IPS DF 6.9 (cell line): Measurements from ENCODE around the gene CLSTN1.
"Not testable (repeated sequence)": the region's sequence is repeated elsewhere in the genome, so short reads cannot be mapped to it uniquely, and the experiment has no call there.

Experiments
- DNase-seq: peaks from one replicate; pipeline ENCODE4 v3.0.0-alpha.2; 2013; ENCODE audit warnings: low read depth, low spot score
- H3K27ac ChIP-seq: one replicate; pipeline ENCODE4 v1.5.1; 2013; ENCODE audit warnings: low read length, control low read depth
- H3K27me3 ChIP-seq: 2 replicates; pipeline ENCODE4 v1.6.1; 2013; ENCODE audit warnings: mild to moderate bottlenecking, low read length; ENCODE audit not compliant: control insufficient read depth, insufficient read depth
- H3K36me3 ChIP-seq: 2 replicates; pipeline ENCODE4 v1.6.1; 2013; ENCODE audit warnings: low read length; ENCODE audit not compliant: control insufficient read depth, insufficient read depth
- H3K4me1 ChIP-seq: 2 replicates; pipeline ENCODE4 v1.6.1; 2013; ENCODE audit warnings: low read length; ENCODE audit not compliant: control insufficient read depth, insufficient read depth
- H3K4me3 ChIP-seq: 2 replicates; pipeline ENCODE4 v1.5.1; 2013; ENCODE audit warnings: mild to moderate bottlenecking, low read length
- H3K9me3 ChIP-seq: 2 replicates; pipeline ENCODE4 v1.6.1; 2013; ENCODE audit warnings: low read length, inconsistent platforms; ENCODE audit not compliant: control insufficient read depth, insufficient read depth
- WGBS: extraction: QIAGEN DNeasy Blood & Tissue Kit; methylation state at CpG from one replicate; pipeline ENCODE4 v1.1.7; 2013; ENCODE audit warnings: mixed read lengths, missing lambda C conversion rate; ENCODE audit not compliant: insufficient read length, insufficient coverage; 5-methylcytosine and 5-hydroxymethylcytosine counted together

Gene CLSTN1

DNA sequence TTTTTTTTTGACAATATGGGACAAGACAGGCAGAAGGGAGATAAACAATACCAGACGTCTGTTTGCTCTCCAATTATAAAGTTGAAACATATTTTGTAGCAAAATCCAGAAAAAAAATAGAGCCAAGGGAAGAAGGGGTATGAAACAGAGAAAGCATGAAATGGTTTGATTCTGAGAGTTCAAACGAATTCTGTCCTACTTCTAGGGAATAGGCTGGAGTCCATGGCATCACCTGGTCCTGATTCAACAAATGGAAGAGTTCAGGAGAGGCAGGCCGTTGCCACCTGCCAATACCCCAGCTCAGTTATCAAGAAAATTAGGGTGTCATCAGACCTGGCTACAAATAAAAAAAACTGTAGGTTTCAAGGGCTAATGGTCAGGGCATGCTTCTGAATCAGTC lies 71.8 kb downstream of the CLSTN1 start:
- Histone ChIP-seq H3K9me3 (no peaks in the 10 kb centered on the region), H3K36me3 (peaks cover 16% of the 10 kb centered on the region; the same call in 1 of the 2 replicates), H3K27me3 (no peaks in the 10 kb centered on the region), H3K4me1 (no peaks in the 10 kb centered on the region), H3K4me3 (no peak overlapping the region), H3K27ac (no peak overlapping the region)
- WGBS: no CpG with 5 or more reads among the region's 3 CpGs
- no peak for DNase-seq

DNA sequence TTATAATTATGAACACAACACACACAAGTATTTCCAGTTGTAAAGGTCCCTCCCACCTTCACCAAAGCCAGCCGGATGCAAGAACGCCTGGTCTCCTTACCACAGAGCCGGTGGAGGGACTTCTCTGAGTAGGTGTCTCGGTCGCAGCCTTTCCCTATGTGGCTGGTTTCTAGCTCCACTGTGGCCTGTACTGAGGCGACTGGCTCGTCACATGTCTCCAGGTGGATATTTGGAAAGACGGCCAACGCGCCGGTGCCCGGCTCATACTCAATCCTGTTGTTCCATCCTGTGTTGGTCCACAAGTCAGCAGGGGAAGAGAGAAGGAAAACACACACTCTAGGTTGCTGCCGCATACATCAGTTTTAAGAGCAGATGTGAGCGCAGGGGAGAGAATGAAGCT lies 74.4 kb downstream of the CLSTN1 start:
- no CpG with 5 or more reads among the region's 14 CpGs for WGBS
- peaks cover 16% of the 10 kb centered on the region; the same call in 1 of the 2 replicates for H3K36me3 ChIP-seq
- no peak overlapping the region for H3K4me3 ChIP-seq
- H3K27ac ChIP-seq: no peak overlapping the region
- H3K27me3 ChIP-seq: no peaks in the 10 kb centered on the region
- no peaks in the 10 kb centered on the region for H3K4me1 ChIP-seq
- no peaks in the 10 kb centered on the region for H3K9me3 ChIP-seq
- DNase-seq: no peak

DNA sequence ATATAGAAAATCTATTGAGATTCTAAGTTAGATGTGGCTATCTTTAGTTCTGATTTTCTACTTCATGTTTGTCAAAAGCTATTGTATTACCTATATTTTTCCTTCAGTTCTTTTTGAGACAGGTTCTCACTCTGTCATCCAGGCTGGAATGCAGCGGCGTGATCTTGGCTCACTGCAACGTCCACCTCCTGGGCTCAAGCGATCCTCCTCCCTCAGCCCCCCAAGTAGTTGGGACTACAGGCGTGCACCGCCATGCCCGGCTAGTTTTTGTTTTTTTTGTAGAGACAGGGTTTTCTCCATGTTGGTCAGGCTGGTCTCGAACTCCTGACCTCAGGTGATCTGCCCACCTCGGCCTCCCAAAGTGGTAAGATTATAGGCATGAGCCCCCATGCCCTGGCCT lies 75.4 kb downstream of the CLSTN1 start:
- not testable (repeated sequence) for DNase-seq, H3K27ac ChIP-seq, H3K4me3 ChIP-seq, H3K4me1 ChIP-seq, H3K9me3 ChIP-seq, H3K27me3 ChIP-seq
- WGBS: no CpG with 5 or more reads among the region's 9 CpGs
- peaks cover 18% of the 10 kb centered on the region; the same call in 1 of the 2 replicates for H3K36me3 ChIP-seq

DNA sequence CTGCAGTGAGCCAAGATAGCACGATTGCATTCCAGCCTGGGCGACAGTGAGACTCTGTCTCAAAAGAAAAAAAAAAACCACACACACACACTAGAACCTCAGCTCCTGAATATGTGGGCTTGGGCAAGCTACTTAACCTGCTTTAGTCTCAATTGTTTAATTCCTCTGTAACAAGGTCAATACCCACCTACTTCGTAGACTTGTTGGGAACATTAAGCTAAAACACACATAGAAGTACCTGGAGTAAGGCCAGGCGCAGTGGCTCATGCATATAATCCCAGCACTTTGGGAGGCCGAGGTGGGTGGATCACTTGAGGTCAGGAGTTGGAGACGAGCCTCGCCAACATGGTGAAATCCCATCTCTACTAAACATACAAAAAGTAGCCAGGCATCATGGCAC lies 77.1 kb downstream of the CLSTN1 start:
- Histone ChIP-seq H3K4me1 (no peaks in the 10 kb centered on the region), H3K27me3 (no peaks in the 10 kb centered on the region), H3K36me3 (peaks cover 18% of the 10 kb centered on the region; the same call in 1 of the 2 replicates), H3K27ac (no peak overlapping the region), H3K9me3 (no peaks in the 10 kb centered on the region), H3K4me3 (no peak overlapping the region)
- WGBS: no CpG with 5 or more reads among the region's 7 CpGs
- no peak for DNase-seq

DNA sequence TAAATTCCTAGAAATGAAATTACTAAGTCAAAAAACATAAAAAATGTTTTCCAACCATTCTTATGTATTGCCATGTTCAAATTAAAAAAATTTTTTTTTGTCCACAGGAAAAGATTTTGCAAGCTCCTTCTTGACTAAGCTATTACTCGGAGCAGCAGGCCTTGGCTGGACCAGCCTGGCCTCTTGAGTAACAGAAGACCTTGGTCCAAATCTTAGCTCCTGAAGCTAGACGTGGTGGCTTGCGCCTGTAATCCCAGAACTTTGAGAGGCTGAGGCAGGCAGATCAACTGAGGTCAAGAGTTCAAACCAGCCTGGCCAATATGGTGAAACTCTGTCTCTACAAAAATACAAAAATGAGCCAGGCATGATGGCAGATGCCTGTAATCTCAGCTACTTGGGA lies 77.6 kb downstream of the CLSTN1 start:
- H3K4me3 ChIP-seq: no peak overlapping the region
- no peaks in the 10 kb centered on the region for H3K9me3 ChIP-seq
- no peak overlapping the region for H3K27ac ChIP-seq
- no peaks in the 10 kb centered on the region for H3K27me3 ChIP-seq
- WGBS: no CpG with 5 or more reads among the region's 3 CpGs
- H3K36me3 ChIP-seq: peaks cover 16% of the 10 kb centered on the region; the same call in 1 of the 2 replicates
- no peaks in the 10 kb centered on the region for H3K4me1 ChIP-seq
- no peak for DNase-seq

DNA sequence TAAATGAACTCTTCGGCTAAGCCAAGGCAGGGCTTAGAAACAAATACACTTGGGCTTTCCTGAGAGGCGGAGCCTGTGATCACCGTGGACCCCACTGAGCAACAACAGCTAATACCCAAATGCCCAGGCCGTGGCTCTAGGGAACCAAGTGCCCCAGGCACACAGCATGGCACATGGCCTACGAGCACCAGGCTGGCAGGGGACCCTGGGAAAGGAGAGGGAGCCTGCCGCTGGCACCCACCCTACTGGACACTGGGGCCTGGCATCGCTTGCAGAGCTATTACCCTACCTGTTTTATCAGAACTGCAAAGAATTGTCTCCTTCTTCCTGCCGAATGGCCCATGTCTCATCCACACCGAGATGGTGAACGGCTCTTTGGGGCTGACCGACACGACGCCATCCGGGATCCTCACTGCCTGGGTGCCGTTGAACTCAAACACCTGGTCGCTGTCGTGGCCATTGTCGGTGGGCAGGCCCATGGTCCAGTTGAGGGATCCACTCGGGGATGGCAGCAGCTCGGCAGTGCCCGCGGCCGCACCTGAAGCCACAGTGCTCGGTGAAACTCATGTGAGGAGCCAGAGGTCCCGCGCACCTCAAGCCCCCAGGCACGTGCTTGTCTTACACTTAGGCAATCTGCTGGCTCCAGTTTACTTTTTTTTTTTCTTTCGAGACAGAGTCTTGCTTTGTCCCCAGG lies 79.5 kb downstream of the CLSTN1 start:
- peaks cover 16% of the 10 kb centered on the region for H3K36me3 ChIP-seq
- H3K4me1 ChIP-seq: no peaks in the 10 kb centered on the region
- no CpG with 5 or more reads among the region's 28 CpGs for WGBS
- H3K9me3 ChIP-seq: no peaks in the 10 kb centered on the region
- H3K4me3 ChIP-seq: no peak overlapping the region
- no peak overlapping the region for H3K27ac ChIP-seq
- H3K27me3 ChIP-seq: no peaks in the 10 kb centered on the region
- DNase-seq: no peak

DNA sequence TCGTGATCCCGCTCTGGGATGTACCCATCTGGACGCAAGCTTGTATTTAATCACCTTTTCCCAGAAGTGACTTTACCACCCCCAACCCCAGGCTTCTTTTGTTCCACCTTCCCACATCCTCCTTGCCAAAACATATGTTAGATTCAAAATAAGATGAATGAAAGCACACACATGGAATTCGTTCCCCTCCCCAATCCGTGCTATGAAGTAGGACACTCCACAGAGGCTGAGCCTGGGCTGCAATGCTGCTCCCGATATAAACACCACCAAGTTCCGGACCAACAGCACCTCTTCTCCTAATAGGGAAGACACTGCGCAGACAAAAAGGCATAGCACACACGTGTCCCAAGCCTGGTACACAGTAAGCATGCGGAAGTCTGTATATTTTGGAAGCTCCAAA lies 86.1 kb downstream of the CLSTN1 start:
- no peak for DNase-seq
- H3K4me3 ChIP-seq: no peak overlapping the region
- no CpG with 5 or more reads among the region's 10 CpGs for WGBS
- no peaks in the 10 kb centered on the region for H3K27me3 ChIP-seq
- H3K27ac ChIP-seq: no peak overlapping the region
- H3K4me1 ChIP-seq: no peaks in the 10 kb centered on the region
- no peaks in the 10 kb centered on the region for H3K9me3 ChIP-seq
- peaks cover 42% of the 10 kb centered on the region for H3K36me3 ChIP-seq

DNA sequence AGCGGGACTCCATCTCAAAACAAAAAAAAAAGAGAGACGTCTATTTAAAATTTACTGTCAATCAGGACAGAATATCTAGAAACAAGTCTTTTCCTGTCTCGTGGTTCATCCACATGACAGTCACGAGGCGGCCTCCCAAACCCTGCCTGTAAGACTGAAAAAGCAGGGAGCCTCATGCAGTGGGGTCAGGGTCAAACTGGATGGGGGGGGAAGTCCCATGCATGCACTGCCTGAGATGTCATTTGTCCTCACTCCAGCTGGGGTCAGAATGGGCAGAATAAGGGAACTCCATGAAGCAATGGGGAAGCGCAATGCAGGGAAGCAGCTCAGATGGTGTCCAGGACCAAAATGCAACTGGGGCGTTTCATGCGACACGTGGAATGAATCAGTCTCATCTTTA lies 86.7 kb downstream of the CLSTN1 start:
- DNase-seq: no peak
- Histone ChIP-seq H3K27me3 (no peaks in the 10 kb centered on the region), H3K9me3 (no peaks in the 10 kb centered on the region), H3K36me3 (peaks cover 48% of the 10 kb centered on the region), H3K4me3 (no peak overlapping the region), H3K4me1 (no peaks in the 10 kb centered on the region), H3K27ac (no peak overlapping the region)
- WGBS: no CpG with 5 or more reads among the region's 9 CpGs

DNA sequence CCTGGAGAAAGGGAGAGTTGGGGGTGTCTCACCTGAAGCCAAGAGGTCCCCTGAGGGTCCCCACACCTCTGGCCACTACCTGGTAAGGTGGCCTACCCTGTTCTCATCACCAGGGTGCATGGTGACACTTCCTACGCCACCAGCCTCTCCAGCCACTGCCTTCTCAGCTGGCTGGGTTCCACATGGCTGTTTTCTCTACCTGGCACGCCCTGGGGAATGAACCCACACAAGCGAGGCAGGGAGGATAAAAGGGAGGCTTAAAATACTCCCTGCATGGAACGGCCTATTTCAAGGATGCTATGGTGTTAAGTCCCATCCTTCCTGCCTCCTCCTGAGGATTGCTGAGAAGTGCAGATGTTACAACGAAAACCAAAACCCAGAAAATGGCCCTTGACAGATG lies 87.5 kb downstream of the CLSTN1 start:
- H3K36me3 ChIP-seq: peaks cover 54% of the 10 kb centered on the region
- H3K27me3 ChIP-seq: no peaks in the 10 kb centered on the region
- no peaks in the 10 kb centered on the region for H3K4me1 ChIP-seq

DNA sequence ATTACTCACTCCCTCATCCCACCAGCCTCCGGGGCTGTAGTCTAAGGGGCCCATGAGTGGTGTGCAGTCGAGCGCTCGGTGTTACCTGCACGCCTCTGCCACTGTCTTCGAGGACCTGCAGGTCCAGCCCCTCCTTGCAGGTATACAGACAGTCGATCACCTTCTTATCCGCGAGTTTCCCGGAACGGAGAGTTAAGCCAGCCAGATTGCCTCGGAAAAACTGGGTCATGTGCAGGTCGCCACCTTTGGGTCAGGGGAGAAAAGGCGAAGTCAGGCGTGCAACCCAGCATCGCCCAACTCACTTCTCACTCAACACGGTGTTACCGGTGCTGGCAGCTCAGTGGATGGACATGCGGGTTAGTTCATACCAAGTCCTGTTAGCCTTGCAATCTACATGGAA lies 88.0 kb downstream of the CLSTN1 start:
- no peak overlapping the region for H3K4me3 ChIP-seq
- H3K27ac ChIP-seq: no peak overlapping the region
- no CpG with 5 or more reads among the region's 19 CpGs for WGBS
- no peaks in the 10 kb centered on the region for H3K4me1 ChIP-seq
- H3K27me3 ChIP-seq: no peaks in the 10 kb centered on the region
- H3K9me3 ChIP-seq: no peaks in the 10 kb centered on the region
- peaks cover 55% of the 10 kb centered on the region for H3K36me3 ChIP-seq
- DNase-seq: no peak

More for the DNA sequence above, 87.5 kb downstream of the CLSTN1 start:
- no CpG with 5 or more reads among the region's 5 CpGs for WGBS
- DNase-seq: no peak
- Histone ChIP-seq H3K27ac (no peak overlapping the region), H3K4me3 (no peak overlapping the region), H3K9me3 (no peaks in the 10 kb centered on the region)

DNA sequence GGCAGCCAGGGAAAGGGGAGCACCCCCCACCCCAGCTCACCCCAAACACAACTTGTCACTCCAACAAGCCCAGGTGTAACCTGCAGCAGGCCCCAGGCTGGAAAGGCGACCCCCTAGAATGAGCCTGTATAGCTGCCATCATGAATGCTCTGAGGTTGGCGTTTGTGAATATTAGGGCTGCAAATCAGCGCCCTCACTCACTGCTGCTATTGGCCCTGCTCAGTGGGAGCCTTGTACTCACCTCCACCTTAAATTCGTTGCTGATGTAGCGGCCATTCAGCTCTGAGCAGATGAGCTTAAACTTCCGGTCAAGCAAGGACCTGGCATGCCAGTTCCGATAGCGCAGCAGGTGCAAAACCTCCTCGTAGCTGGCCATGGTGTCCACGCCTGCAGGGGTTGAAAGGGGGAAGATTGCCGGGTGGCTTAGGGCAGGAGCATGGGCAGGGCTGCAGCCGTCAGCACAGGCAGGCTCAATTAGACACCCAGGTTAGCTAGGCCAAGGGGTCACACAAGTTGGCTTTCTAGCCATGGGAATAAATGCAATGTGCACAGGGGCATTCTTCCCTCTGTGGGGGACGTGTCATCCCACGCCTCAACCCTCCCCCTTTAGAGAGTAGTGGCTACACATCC lies 90.5 kb downstream of the CLSTN1 start:
- H3K36me3 ChIP-seq: peaks cover 66% of the 10 kb centered on the region
- no peaks in the 10 kb centered on the region for H3K9me3 ChIP-seq
- no CpG with 5 or more reads among the region's 14 CpGs for WGBS
- no peaks in the 10 kb centered on the region for H3K4me1 ChIP-seq
- no peaks in the 10 kb centered on the region for H3K27me3 ChIP-seq
- no peak for DNase-seq
- H3K27ac ChIP-seq: no peak overlapping the region
- no peak overlapping the region for H3K4me3 ChIP-seq
